Heart right ventricle (tissue), 16 donors: ENCODE results near the gene PRICKLE2. TPM values are rescaled to one million over a fixed set of nuclear protein-coding genes. Genes with fewer than 3 reads are reported as not detected.

Source experiments
- ATAC-seq, 8 donors: fragments of 200-7000 bp; cut with Tn5 transposase; one replicate each; pipeline ENCODE4 v1.9.1; 2020; ENCODE audit warnings: mild to moderate bottlenecking in 8 of 8, moderate library complexity in 8 of 8, moderate number of reproducible peaks in 1 of 8
- DNase-seq, 2 donors: peaks; one replicate each; pipeline ENCODE4 v3.0.0-alpha.2; 2020
- H3K27ac ChIP-seq, 10 donors: fragments of 200-600 bp; sonication (generic) in 2 of 10; one replicate each; pipeline versions ENCODE4 v1.5.0 to v1.8.0; 2020 to 2022; ENCODE audit warnings: mild to moderate bottlenecking in 3 of 10
- H3K27me3 ChIP-seq, 7 donors: fragments of 200-600 bp; one replicate each; pipeline ENCODE4 v1.8.0; 2021 to 2022; ENCODE audit warnings: mild to moderate bottlenecking in 2 of 7
- H3K36me3 ChIP-seq, 9 donors: fragments of 200-600 bp; sonication (generic) in 1 of 9; one replicate each; pipeline versions ENCODE4 v1.5.0 to v1.8.0; 2020 to 2022; ENCODE audit warnings: mild to moderate bottlenecking in 2 of 9
- H3K4me1 ChIP-seq, 9 donors: fragments of 200-600 bp; sonication (generic) in 1 of 9; one replicate each; pipeline versions ENCODE4 v1.5.0 to v1.8.0; 2020 to 2022; ENCODE audit warnings: mild to moderate bottlenecking in 4 of 9
- H3K4me3 ChIP-seq, 10 donors: fragments of 200-600 bp; sonication (generic) in 2 of 10; one replicate each; pipeline versions ENCODE4 v1.5.0 to v1.8.0; 2020 to 2022; ENCODE audit warnings: mild to moderate bottlenecking in 7 of 10, moderate library complexity in 2 of 10
- H3K9me3 ChIP-seq, 11 donors: fragments of 200-600 bp in 10 of 11; sonication (generic) in 2 of 11; one replicate each; pipeline versions ENCODE4 v1.5.0 to v1.8.0; 2013 to 2022; ENCODE audit warnings: mild to moderate bottlenecking in 2 of 11, control low read depth in 1 of 11, moderate library complexity in 1 of 11
- CTCF ChIP-seq, 9 donors: fragments of 200-600 bp; sonication (generic) in 2 of 9; IDR thresholded peaks; one replicate each; pipeline versions ENCODE4 v1.5.0 to v1.8.0; 2021 to 2022; ENCODE audit warnings: antibody characterized with exemption in 9 of 9, mild to moderate bottlenecking in 5 of 9, moderate library complexity in 1 of 9
- WGBS, 2 donors: extraction: QIAGEN DNeasy Blood & Tissue Kit; methylation state at CpG; one replicate each; pipeline ENCODE4 v1.1.7; 2013; ENCODE audit warnings: inconsistent platforms in 1 of 2; 5-methylcytosine and 5-hydroxymethylcytosine counted together
- intact Hi-C, 10 donors: fragments of 100-400 bp; cut with DNase I; formaldehyde crosslinking; loops; one replicate each; pipeline versions ENCODE4 v1.11.1 to v1.14.2; 2022
- polyA plus RNA-seq, 2 donors: library from polyadenylated mRNA; stranded (reverse); fragments of 200-250 nt; gene quantifications; one replicate each; pipeline ENCODE4 v1.2.3, GENCODE V29; 2013
- total RNA-seq, 10 donors: library from RNA; stranded (reverse); fragmentation: NEBNext Ultra II Directional in 3 of 10; extraction: Animal tissue kit (Norgen Biotek cat#: 25700) in 3 of 10; gene quantifications; one replicate each; pipeline versions ENCODE4 v1.2.1 to v1.2.4, GENCODE V29; 2021 to 2023
- donor health status: Arrhythmogenic right ventricular cardiomyopathy.
- donor health status: ischemic (EF 13 %, LVEDD 7.1; RV severe dilation, severe dysfunction).
- donor health status: healthy with polysubstance abuse.
- donor health status: DM: no; HTN: yes; CAD: no.
- donor health status: DM: no; HTN: no; CAD: no.
- donor health status: ischemic (EF 25% LVEDD 6.9; RV normal size, moderate dysfunction).
- donor health status: ischemic (EF 25% LVEDD 5.7; RV mildly dilated, moderate dysfunction).
- donor health status: healthy.
- donor health status: DM: yes; HTN: yes; CAD: no.
- donor health status: Ischemic cardiomyopathy.
- donor health status: ischemic (EF 35%, LVEDD 5.7; RV mildly dilated, moderate dysfunction).
- donor health status: nonischemic (EF 11% LVEDD 7.7; RV severe dilation, severe dysfunction).
- donor health status: DM: yes; HTN: yes; CAD: no.
- donor health status: PGD.
- donor health status: ischemic (EF 29% LVEDD 5.4; RV normal size, mild dysfunction).
- donor health status: nonischemic (EF 23%, LVEDD 6.1; RV moderate dilation, normal function).

The PRICKLE2 gene
- total and polyA plus RNA-seq, 12 donors, result 1.8 to 12.2 (median 8.1) TPM

GRCh38 chr3:64190517-64191515, 34.5 kb downstream of the PRICKLE2 start:
- WGBS, 2 donors, result 88 to 90% methylated on average over 8 of the region's 8 CpGs
- H3K27ac ChIP-seq, result peak overlapping the region in 2 of 10 donors; percentile 22 to 84
- H3K27me3 ChIP-seq, result no peaks in the 10 kb centered on the region
- ATAC-seq (peak in 1 of 8 donors; percentile 40), DNase-seq (no peak)
- H3K4me3 ChIP-seq, result no peak overlapping the region
- peaks cover 0 to 6% (median 0%) of the 10 kb centered on the region in 11 donors for H3K9me3 ChIP-seq
- intact Hi-C loops, result loop anchor here in 1 of 10 donors (1.0 kb wide), 1 partner anchor 34 kb away; the partner anchor contains the start of gene PRICKLE2
- TF ChIP-seq CTCF (IDR thresholded peaks at IDR 0.05), result no peak
- peaks cover 23 to 68% (median 51%) of the 10 kb centered on the region in 9 donors for H3K4me1 ChIP-seq
- peaks cover 0 to 1% (median 0%) of the 10 kb centered on the region in 9 donors for H3K36me3 ChIP-seq

- H3K4me1 ChIP-seq, result peaks cover 23 to 86% (median 58%) of the 10 kb centered on the region in 9 donors
- peak overlapping the region in 8 of 10 donors; percentile 3 to 85 (median 75) for H3K27ac ChIP-seq
- DNase-seq (peak in 1 of 2 donors; percentile 57), ATAC-seq (peak; percentile 56 to 81 (median 69))
- peaks cover 0 to 6% (median 0%) of the 10 kb centered on the region in 11 donors for H3K9me3 ChIP-seq
- no peaks in the 10 kb centered on the region for H3K27me3 ChIP-seq
- WGBS, 2 donors, result 28 to 32% methylated on average over 7 of the region's 7 CpGs
- H3K4me3 ChIP-seq, result no peak overlapping the region
- TF ChIP-seq CTCF (IDR thresholded peaks at IDR 0.05), result no peak
- H3K36me3 ChIP-seq, result no peaks in the 10 kb centered on the region
- intact Hi-C loops, result loop anchor here in 5 of 10 donors (5.0 to 10.0 kb wide), 5 partner anchors 37 to 206 kb away; no protein-coding TSS in a partner anchor
These were observed 36.3 kb downstream of the PRICKLE2 start for GRCh38 chr3:64188810-64189560.

GRCh38 chr3:64187065-64187959, 38.0 kb downstream of the PRICKLE2 start:
- Histone ChIP-seq H3K4me1 (peaks cover 23 to 82% (median 59%) of the 10 kb centered on the region in 9 donors), H3K27ac (peak overlapping the region; percentile 31 to 85 (median 72)), H3K27me3 (no peaks in the 10 kb centered on the region), H3K9me3 (no peaks in the 10 kb centered on the region), H3K4me3 (peak overlapping the region in 1 of 10 donors; percentile 2), H3K36me3 (no peaks in the 10 kb centered on the region)
- DNase-seq (peak; percentile 54 to 75), ATAC-seq (peak; percentile 78 to 89 (median 84))
- WGBS, 2 donors, result 28 to 33% methylated on average over 9 of the region's 9 CpGs
- TF ChIP-seq CTCF (IDR thresholded peaks at IDR 0.05), result peak in 2 of 9 donors; percentile 16 to 26
- intact Hi-C loops, result loop anchor here in 5 of 10 donors (5.0 to 10.0 kb wide), 5 partner anchors 35 to 207 kb away; no protein-coding TSS in a partner anchor
